ENCODE measurements around the gene ABCB11.
"Not testable (repeated sequence)": the region's sequence is repeated elsewhere in the genome, so short reads cannot be mapped to it uniquely, and the experiment has no call there.

Gene ABCB11

GRCh38 chr2:168874368-168875054 is 156.6 kb downstream of the ABCB11 start:
- no peak for DNase-seq

GRCh38 chr2:168870824-168871223 is 160.3 kb downstream of the ABCB11 start:
- not testable (repeated sequence) for DNase-seq
